RWPE2 (cell line): ENCODE results near the gene RAB5A.
"Not testable (repeated sequence)": the region's sequence is repeated elsewhere in the genome, so short reads cannot be mapped to it uniquely, and the experiment has no call there.

ENCODE experiments used
- ATAC-seq: fragments of 200-7000 bp; cut with Tn5 transposase; 3 replicates; pipeline ENCODE4 v1.9.1; 2021; ENCODE audit warnings: low read depth
- DNase-seq: peaks from one replicate; pipeline ENCODE4 v3.0.0-alpha.2; 2020; ENCODE audit warnings: low spot score
- H3K27ac ChIP-seq: fragments of 450-650 bp; 2 replicates; pipeline ENCODE4 v1.5.1; 2017; ENCODE audit warnings: mild to moderate bottlenecking; ENCODE audit not compliant: poor library complexity, severe bottlenecking
- H3K27me3 ChIP-seq: fragments of 250-450 bp; sonication (Bioruptor Pico); 2 replicates; pipeline ENCODE4 v1.5.1; 2021; ENCODE audit warnings: mild to moderate bottlenecking, moderate library complexity; ENCODE audit not compliant: insufficient read depth, poor library complexity, severe bottlenecking
- H3K36me3 ChIP-seq: fragments of 250-450 bp; sonication (Bioruptor Pico); 2 replicates; pipeline ENCODE4 v1.5.1; 2020; ENCODE audit warnings: low read depth, mild to moderate bottlenecking, moderate library complexity
- H3K4me1 ChIP-seq: fragments of 250-450 bp; sonication (Bioruptor Pico); 2 replicates; pipeline ENCODE4 v1.5.1; 2021; ENCODE audit warnings: mild to moderate bottlenecking, moderate library complexity; ENCODE audit not compliant: insufficient read depth, poor library complexity, severe bottlenecking
- H3K4me3 ChIP-seq: fragments of 250-450 bp; sonication (Bioruptor Pico); 2 replicates; pipeline ENCODE4 v1.5.1; 2021; ENCODE audit warnings: mild to moderate bottlenecking, moderate library complexity; ENCODE audit not compliant: severe bottlenecking
- H3K9me3 ChIP-seq: fragments of 250-450 bp; sonication (Bioruptor Pico); 2 replicates; pipeline ENCODE4 v1.5.1; 2021; ENCODE audit warnings: mild to moderate bottlenecking, moderate library complexity; ENCODE audit not compliant: severe bottlenecking
- CTCF ChIP-seq: fragments of 450-650 bp; IDR thresholded peaks from one replicate; pipeline ENCODE4 v1.5.1; 2017; ENCODE audit warnings: mild to moderate bottlenecking, moderate library complexity; ENCODE audit not compliant: poor library complexity, severe bottlenecking

RAB5A gene

GRCh38 chr3:20013396-20013795 lies 66.5 kb downstream of the RAB5A start:
- Histone ChIP-seq H3K4me1 (no peaks in the 10 kb centered on the region), H3K27me3 (no peaks in the 10 kb centered on the region), H3K4me3 (no peak overlapping the region), H3K9me3 (no peaks in the 10 kb centered on the region), H3K27ac (no peak overlapping the region), H3K36me3 (no peaks in the 10 kb centered on the region)
- no peak for DNase-seq
- no peak for TF ChIP-seq CTCF
- no peak for ATAC-seq

GRCh38 chr3:20015525-20015924 lies 68.6 kb downstream of the RAB5A start:
- ATAC-seq (no peak), DNase-seq (no peak)
- TF ChIP-seq CTCF, result no peak
- no peak overlapping the region for H3K27ac ChIP-seq
- H3K36me3 ChIP-seq, result no peaks in the 10 kb centered on the region
- no peaks in the 10 kb centered on the region for H3K4me1 ChIP-seq
- no peaks in the 10 kb centered on the region for H3K27me3 ChIP-seq
- no peaks in the 10 kb centered on the region for H3K9me3 ChIP-seq
- no peak overlapping the region for H3K4me3 ChIP-seq

DNA sequence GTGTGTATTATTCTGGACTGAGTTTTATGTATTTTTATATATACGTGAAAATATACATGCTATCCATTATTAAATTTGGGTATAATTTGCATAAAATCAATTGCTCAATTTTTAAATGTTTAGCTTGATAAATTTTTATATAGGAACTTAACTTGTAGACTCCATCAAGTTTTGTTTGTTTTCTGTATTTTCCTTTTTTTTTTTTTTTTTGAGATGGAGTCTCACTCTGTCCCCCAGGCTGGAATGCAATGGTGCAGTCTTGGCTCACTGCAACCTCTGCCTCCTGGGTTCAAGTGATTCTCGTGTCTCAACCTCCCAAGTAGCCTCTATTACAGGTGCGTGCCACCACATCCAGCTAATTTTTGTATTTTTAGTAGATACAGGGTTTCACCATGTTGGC lies 69.2 kb downstream of the RAB5A start:
- not testable (repeated sequence) for DNase-seq, H3K4me1 ChIP-seq, H3K27me3 ChIP-seq

DNA sequence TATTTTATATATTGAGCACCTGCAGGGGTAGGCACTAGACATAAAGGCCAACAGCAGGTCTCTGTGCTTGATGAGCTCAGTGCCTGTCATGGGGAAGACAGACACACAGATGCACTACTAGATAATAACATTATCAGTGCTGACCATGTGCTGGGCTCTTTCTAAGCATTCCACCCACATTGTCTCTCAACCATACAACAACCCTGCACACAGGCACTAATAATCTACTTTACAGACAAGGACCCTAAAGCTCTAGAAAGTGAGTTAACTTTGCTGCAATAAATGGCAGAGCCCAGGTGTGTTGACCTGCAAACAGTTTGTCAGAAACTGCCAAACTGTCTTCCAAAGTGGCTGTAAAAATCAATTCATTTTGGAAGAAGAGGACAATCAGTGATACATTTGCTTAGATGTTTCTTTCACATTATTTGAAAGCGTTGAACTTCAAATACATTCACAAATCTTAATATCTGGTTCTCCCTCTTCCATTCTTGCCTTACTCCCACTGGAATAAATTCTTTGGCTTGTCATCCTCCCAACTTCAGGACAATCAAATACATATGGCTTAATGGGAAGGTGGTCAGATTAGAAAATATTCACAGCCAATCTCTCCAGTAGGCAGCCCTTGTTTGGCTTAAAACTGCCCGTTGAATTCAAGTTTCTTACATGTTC lies 76.2 kb downstream of the RAB5A start:
- no peaks in the 10 kb centered on the region for H3K4me1 ChIP-seq
- DNase-seq (no peak), ATAC-seq (no peak)
- no peaks in the 10 kb centered on the region for H3K27me3 ChIP-seq
- H3K36me3 ChIP-seq, result no peaks in the 10 kb centered on the region
- no peak for TF ChIP-seq CTCF
- no peak overlapping the region for H3K27ac ChIP-seq
- H3K4me3 ChIP-seq, result no peak overlapping the region
- H3K9me3 ChIP-seq, result no peaks in the 10 kb centered on the region

More for the DNA sequence above, 69.2 kb downstream of the RAB5A start:
- H3K27ac ChIP-seq, H3K9me3 ChIP-seq, H3K4me3 ChIP-seq, ATAC-seq, H3K36me3 ChIP-seq: not testable (repeated sequence)

DNA sequence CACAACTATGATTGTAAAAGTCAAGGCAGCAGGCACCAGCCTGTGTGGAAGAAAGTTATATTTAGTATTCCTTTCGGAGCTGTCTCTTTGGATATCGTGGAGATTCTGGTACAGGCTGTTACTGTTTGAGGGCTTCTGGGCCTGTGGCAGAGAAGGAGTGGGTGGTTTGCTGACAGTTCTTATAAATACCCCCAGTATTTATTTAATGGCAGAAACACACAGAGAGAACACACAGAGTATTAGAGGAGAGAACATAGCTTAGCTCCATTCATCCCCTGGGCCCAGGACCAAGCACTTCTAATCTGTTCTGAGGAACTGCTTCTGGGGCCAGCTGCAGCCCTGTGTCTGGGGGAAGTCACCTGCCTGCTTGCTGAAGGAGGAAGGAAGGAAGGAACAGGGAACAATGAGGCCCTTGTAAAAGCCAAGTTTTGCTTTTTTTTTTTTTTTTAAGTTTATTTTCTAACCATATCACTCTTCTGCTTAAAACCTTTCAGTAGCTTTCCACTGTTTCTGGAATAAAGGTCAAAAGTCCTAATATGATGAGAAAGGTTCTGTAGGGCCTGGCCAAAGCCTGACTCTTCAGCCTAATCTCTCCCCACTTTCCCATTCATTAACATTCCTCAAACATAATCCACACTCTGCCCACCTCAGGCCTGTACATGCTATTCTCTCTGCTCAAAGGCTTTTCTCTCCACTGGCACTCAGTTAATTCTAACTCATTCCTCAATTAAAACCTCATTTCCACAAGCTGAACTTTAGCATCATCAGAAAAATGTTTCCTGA lies 76.9 kb downstream of the RAB5A start:
- no peaks in the 10 kb centered on the region for H3K27me3 ChIP-seq
- no peak for DNase-seq
- H3K4me1 ChIP-seq, result no peaks in the 10 kb centered on the region
- H3K4me3 ChIP-seq, result no peak overlapping the region
- no peaks in the 10 kb centered on the region for H3K9me3 ChIP-seq
- H3K36me3 ChIP-seq, result no peaks in the 10 kb centered on the region
- TF ChIP-seq CTCF, result no peak
- H3K27ac ChIP-seq, result no peak overlapping the region
- no peak for ATAC-seq
